IPS-NIHi7 (cell line): ENCODE data around the gene ZNF280D.

Experiments
- DNase-seq: peaks from one replicate; pipeline ENCODE4 v3.0.0; 2012; ENCODE audit warnings: mixed read lengths; ENCODE audit errors: extremely low spot score

ZNF280D gene

GRCh38 chr15:56744701-56745683 is 11.7 kb upstream of the ZNF280D start:
- no peak for DNase-seq

GRCh38 chr15:56741541-56741940 is 8.2 kb upstream of the ZNF280D start:
- no peak for DNase-seq

- peak; percentile 42 for DNase-seq
Observed at GRCh38 chr15:56739964-56740640, 6.8 kb upstream of the ZNF280D start.

- DNase-seq, result no peak
Observed at GRCh38 chr15:56739474-56739873, 6.2 kb upstream of the ZNF280D start.

GRCh38 chr15:56737791-56738190 is 4.5 kb upstream of the ZNF280D start:
- DNase-seq, result no peak

- DNase-seq, result no peak
Observed at GRCh38 chr15:56736881-56737707, 3.8 kb upstream of the ZNF280D start.

GRCh38 chr15:56736308-56736707 is 3.0 kb upstream of the ZNF280D start:
- no peak for DNase-seq

- DNase-seq, result no peak
Observed at GRCh38 chr15:56735589-56735988, 2.3 kb upstream of the ZNF280D start.

GRCh38 chr15:56734013-56734635 is 815 bp upstream of the ZNF280D start:
- no peak for DNase-seq

- DNase-seq, result no peak
Observed at GRCh38 chr15:56732886-56733135, 498 bp downstream of the ZNF280D start.

- peak; percentile 17 for DNase-seq
Observed at GRCh38 chr15:56732135-56732885, 999 bp downstream of the ZNF280D start.

GRCh38 chr15:56731548-56731947 is 1.8 kb downstream of the ZNF280D start:
- no peak for DNase-seq

GRCh38 chr15:56729561-56729960 is 3.7 kb downstream of the ZNF280D start:
- no peak for DNase-seq

- no peak for DNase-seq
Observed at GRCh38 chr15:56725386-56725785, 7.9 kb downstream of the ZNF280D start.

- DNase-seq, result no peak
Observed at GRCh38 chr15:56724232-56724631, 9.1 kb downstream of the ZNF280D start.

- DNase-seq, result no peak
Observed at GRCh38 chr15:56723787-56724186, 9.5 kb downstream of the ZNF280D start.

- no peak for DNase-seq
Observed at GRCh38 chr15:56719774-56720555, 13.3 kb downstream of the ZNF280D start.

- no peak for DNase-seq
Observed at GRCh38 chr15:56719021-56719612, 14.2 kb downstream of the ZNF280D start.

- DNase-seq, result peak; percentile 17
Observed at GRCh38 chr15:56718560-56718959, 14.7 kb downstream of the ZNF280D start.

- DNase-seq, result no peak
Observed at GRCh38 chr15:56716334-56716733, 17.0 kb downstream of the ZNF280D start.
